ENCODE measurements around the gene LRP1B.

GRCh38 chr2:142058149-142058548 is 72.7 kb downstream of the LRP1B start:
- TF ChIP-seq RARB (CRISPR knock-in tag; IDR thresholded peaks at IDR 0.05) (no peak), ZNF70 (CRISPR knock-in tag; IDR thresholded peaks at IDR 0.05) (no peak), PPARA (CRISPR knock-in tag; IDR thresholded peaks at IDR 0.05; ENCODE audit: borderline replicate concordance) (no peak), BACH2 (CRISPR knock-in tag; IDR thresholded peaks at IDR 0.05; ENCODE audit: borderline replicate concordance) (no peak), PATZ1 (CRISPR knock-in tag; IDR thresholded peaks at IDR 0.05; ENCODE audit: borderline replicate concordance) (no peak), ZFP3 (CRISPR knock-in tag; IDR thresholded peaks at IDR 0.05) (no peak), GLIS3 (CRISPR knock-in tag; IDR thresholded peaks at IDR 0.05) (no peak), SNAI2 (CRISPR knock-in tag; IDR thresholded peaks at IDR 0.05) (no peak), ESRRG (CRISPR knock-in tag; IDR thresholded peaks at IDR 0.05) (no peak), OSR1 (CRISPR knock-in tag; IDR thresholded peaks at IDR 0.05) (no peak)
- TF ChIP-seq, protein P1, sequence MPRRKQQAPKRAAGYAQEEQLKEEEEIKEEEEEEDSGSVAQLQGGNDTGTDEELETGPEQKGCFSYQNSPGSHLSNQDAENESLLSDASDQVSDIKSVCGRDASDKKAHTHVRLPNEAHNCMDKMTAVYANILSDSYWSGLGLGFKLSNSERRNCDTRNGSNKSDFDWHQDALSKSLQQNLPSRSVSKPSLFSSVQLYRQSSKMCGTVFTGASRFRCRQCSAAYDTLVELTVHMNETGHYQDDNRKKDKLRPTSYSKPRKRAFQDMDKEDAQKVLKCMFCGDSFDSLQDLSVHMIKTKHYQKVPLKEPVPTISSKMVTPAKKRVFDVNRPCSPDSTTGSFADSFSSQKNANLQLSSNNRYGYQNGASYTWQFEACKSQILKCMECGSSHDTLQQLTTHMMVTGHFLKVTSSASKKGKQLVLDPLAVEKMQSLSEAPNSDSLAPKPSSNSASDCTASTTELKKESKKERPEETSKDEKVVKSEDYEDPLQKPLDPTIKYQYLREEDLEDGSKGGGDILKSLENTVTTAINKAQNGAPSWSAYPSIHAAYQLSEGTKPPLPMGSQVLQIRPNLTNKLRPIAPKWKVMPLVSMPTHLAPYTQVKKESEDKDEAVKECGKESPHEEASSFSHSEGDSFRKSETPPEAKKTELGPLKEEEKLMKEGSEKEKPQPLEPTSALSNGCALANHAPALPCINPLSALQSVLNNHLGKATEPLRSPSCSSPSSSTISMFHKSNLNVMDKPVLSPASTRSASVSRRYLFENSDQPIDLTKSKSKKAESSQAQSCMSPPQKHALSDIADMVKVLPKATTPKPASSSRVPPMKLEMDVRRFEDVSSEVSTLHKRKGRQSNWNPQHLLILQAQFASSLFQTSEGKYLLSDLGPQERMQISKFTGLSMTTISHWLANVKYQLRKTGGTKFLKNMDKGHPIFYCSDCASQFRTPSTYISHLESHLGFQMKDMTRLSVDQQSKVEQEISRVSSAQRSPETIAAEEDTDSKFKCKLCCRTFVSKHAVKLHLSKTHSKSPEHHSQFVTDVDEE (CRISPR knock-in tag; IDR thresholded peaks at IDR 0.05) = no peak

Measured in SK-N-SH treated with all-trans-retinoic acid at 6 μM for 48 hours (cell line).